H4 (cell line): ENCODE measurements around the gene IRAK3. TPM values are rescaled to one million over a fixed set of nuclear protein-coding genes. Genes with fewer than 3 reads are reported as not detected.
"Not testable (repeated sequence)": the region's sequence is repeated elsewhere in the genome, so short reads cannot be mapped to it uniquely, and the experiment has no call there.

Experiments used
- DNase-seq: peaks from one replicate; pipeline ENCODE4 v3.0.0-alpha.2; 2015; ENCODE audit warnings: low spot score
- total RNA-seq: library from RNA; depleted of rRNA; stranded (reverse); fragments of >200 nt; shearing (Covaris generic); gene quantifications from 2 replicates; pipeline ENCODE4 v1.2.3, GENCODE V29; 2014

The IRAK3 gene
- total RNA-seq, 1 experiment from 2014 or later = 0.02 TPM

DNA sequence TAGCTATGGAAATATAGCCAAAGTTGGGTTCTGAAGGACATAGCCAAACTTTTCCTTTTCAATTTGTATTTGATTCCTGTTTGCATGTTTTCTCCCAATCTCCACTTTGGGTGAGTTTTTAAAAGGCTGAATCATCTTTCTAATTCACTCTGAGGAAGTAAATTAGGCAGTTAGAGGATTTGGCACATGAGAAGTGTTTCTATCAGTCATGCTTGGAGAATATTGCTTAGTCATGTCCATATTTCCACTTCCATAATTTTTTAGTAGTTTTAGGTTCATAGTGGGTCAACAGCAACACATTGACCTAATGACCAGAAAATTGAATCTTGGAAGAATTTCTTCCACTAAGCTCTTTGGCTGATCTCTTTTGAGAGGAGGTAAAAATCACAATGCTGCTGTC lies 21.8 kb downstream of the IRAK3 start:
- no peak for DNase-seq

GRCh38 chr12:66211573-66211972 lies 22.6 kb downstream of the IRAK3 start:
- DNase-seq = not testable (repeated sequence)

GRCh38 chr12:66213011-66213410 lies 24.0 kb downstream of the IRAK3 start:
- not testable (repeated sequence) for DNase-seq

GRCh38 chr12:66217342-66217917 lies 28.4 kb downstream of the IRAK3 start:
- DNase-seq = no peak

DNA sequence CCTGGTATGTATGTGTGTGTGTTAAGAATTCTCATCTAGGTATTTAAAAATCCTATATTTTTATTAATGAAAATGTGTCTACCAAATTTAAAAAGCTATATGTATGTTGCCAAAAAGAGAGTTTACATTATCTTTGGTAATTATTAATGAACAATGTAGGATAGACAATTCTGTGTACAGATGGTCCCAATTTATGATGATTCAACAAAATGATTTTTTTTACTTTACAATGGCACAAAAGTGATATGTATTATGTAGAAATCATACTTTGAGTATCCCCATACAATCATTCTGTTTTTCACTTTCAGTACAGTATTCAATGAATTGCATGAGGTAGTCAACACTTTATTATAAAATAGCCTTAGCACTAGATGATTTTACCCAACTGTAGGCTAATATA lies 39.4 kb downstream of the IRAK3 start:
- DNase-seq = no peak

GRCh38 chr12:66232263-66232662 lies 43.2 kb downstream of the IRAK3 start:
- DNase-seq = no peak

GRCh38 chr12:66234037-66234693 lies 45.2 kb downstream of the IRAK3 start:
- DNase-seq = peak; percentile 47

DNA sequence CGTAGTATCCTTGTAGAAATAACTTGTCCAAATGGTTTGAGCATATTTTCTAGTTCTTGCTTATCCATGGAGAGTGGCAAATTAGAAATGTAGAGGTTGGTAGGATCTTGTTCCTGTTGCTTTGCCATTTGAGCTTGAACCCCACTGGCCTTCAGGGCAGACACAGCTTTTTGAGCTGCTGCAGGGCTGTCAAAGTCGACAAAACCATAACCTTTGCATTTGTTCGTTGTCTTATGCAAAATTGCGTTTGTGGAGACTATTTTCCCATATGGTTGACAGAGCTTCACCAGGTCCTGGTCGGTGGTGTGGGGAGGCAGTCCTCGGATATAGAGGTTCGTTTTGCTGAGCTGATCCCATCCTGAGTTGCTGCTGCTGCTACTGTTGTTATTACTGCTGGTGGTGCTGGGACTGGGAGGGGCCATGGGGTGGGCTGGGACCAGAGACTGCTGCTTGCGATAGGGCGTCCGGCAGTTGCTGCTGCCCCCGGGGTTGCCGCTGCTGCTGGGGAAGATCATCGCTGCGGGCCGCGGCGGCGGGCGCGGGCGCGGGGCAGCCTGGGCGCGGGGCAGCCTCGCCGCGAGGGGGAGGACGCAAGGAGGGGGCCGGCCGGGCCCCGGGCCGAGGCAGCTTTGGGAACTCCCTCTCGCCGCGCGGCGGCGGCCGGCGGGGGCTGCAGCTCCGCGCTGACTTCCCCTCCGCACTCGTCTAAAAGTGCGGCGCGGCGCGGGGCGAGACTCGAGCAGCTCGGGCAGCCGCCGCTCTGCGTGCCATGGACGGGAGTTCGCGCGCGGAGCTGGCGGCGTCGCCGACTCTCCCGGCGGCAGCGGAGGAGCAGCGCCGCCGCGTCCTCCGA lies 46.0 kb downstream of the IRAK3 start:
- DNase-seq = peak; percentile 28

GRCh38 chr12:66235626-66236281 lies 46.7 kb downstream of the IRAK3 start:
- peak; percentile 14 for DNase-seq

- DNase-seq = not testable (repeated sequence)
Observed at GRCh38 chr12:66236282-66236675, 47.3 kb downstream of the IRAK3 start.

DNA sequence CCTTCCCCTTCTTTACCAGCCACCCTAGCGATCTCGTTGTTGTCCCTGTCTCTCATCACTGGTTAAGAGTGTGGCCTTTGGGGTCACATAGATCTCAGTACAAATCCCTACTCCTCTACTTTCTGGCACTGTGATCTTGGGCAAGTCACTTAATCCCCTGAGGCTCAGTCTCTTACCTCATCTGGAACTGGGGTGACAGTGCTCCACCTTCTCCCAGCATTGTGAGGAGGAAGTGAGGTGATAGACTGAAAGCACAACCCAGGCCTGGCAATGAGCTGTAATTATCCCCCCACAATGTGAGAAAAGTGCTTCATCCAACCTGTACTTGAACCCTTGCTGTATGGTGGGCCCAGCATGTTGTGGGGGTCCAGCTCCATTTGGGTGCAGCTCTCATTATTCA lies 48.0 kb downstream of the IRAK3 start:
- DNase-seq = no peak

DNA sequence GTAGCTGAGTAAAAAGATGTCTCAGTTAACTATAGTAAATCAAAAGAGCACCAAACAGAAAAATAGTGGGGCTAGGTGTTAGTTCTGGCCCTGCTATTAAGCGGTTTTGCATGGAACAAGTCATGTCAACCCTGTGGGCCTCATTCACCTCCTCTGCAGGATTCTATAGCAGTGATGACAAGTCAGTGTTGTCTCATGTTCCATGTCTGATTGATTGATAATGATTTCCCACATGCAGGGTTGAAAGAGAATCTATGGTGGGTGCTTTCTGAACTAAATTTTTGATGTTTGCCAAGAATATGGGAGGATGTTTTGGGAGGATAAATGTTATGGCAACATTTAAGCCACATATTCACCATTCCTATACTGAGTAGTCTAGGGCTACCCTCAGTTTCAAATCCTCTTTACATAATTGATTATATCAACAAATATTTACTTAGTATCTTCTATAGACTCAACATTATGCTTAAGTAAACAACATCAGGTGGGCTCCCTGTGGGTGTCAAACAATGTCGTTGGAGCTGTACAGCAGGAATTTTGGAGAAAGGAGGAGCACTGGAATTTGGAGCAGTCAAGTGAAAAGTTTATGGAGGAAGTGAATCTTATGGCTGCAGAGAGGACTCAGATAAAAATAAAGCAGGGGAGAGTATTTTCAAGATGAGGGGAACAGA lies 48.6 kb downstream of the IRAK3 start:
- no peak for DNase-seq

GRCh38 chr12:66239295-66239694 lies 50.3 kb downstream of the IRAK3 start:
- DNase-seq = no peak

DNA sequence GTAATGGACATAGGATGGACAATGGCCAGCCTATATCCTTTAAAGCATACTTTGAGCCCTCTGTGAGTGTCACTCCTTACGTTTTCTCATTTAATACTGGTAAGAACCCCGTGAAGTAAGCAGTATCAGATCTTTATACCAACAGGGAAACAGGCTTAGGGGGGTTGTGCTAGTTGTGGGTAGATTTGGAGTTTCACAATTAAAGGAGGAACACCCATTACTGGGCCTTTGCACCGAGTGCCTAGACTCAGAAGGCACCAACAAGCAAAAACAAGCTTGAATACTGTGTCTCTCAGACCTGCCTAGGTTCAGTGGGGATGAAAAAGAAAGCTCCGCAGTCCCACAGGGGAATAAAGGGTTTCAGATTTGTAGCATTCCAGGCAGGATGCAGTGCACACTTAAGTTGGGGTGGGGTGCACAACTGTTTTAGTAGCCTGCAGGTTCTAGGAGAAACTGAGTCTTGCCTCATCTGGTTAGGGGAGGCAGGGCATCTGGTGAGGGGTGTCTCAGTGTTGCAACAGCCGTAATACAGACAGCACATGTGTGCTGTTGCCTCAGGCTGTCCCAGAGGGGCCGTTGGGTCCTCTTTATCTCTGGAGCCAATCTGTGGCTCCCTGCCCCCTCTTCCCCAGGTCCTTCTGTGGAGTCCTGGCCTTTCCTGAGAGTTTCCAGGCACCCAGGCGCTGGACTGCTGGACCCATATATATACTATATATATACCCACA lies 51.2 kb downstream of the IRAK3 start:
- no peak for DNase-seq

DNA sequence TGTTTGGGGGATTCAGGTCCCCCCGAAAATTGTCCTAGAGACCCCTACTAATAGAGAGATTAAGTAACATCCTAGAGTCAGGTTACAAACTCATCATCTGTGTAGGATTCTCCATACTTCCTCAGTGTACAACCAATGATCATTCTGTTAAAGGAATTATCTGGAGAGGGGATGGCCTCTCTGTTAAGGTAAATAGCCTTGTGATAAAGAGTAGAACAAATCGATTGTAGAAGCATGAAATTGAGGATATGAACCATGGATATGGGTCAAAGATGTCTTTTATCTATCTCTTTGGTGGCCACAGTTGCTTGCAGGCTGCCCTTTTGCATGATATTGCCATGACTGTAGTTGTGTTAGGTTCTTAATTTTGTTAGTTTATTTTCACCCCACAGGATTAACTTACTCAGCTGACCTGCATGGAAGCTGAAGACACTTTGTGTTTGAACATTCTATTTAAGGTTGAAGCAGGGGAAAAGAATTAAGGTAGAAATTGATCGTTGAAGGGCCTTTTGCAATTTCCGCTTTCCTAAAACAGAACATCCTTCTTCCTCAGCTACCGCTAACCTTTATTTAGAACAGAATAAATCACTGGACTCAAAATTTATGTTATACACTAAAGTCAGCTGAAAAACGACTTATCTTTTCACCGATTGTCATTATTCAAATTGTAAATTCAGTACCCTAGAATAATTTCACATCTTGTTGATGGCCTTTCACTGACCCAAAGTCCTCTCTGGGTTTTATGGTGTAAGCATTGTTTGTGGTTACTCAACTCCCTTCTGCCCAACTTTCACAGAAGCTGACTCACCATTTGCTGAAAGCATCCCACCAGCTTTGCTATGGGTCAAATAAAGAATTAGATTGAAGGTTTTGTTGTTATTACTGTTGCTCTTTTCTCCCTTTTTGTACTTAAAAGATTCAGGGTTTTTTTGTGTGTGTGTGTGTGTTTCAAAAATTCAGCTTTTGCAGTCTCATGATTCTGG lies 52.3 kb downstream of the IRAK3 start:
- DNase-seq = peak; percentile 71

DNA sequence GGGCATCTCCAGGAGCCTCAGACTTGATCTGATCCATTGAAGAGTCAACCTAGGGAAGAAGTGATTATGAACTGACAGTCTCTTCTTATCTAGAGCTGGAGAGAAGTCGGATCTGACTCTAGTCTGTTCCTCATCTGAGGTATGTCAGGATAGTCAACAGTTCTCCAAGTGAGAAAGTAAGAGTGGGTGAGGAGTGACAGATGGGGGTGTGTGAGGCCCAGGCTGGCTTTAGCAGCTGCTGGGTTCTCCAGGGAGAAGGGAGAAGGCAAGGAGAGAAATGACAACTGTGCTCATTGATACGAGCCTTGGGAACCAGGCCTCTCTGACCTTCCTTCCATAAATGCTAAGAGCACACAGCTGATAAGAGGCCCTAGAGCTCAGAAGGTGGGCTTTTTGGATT lies 53.3 kb downstream of the IRAK3 start:
- DNase-seq = no peak

GRCh38 chr12:66243911-66244310 lies 54.9 kb downstream of the IRAK3 start:
- no peak for DNase-seq

GRCh38 chr12:66244446-66244845 lies 55.4 kb downstream of the IRAK3 start:
- no peak for DNase-seq

DNA sequence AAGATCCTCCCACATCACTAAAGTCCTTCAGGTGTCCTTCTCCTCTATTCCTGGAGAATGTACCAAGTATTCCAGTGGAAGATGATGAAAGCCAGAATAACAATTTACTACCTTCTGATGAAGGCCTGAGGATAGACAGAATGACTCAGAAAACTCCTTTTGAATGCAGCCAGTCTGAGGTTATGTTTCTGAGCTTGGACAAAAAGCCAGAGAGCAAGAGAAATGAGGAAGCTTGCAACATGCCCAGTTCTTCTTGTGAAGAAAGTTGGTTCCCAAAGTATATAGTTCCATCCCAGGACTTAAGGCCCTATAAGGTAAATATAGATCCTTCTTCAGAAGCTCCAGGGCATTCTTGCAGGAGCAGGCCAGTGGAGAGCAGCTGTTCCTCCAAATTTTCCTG lies 58.7 kb downstream of the IRAK3 start:
- DNase-seq = no peak

- DNase-seq = no peak
Observed at GRCh38 chr12:66251049-66251448, 62.0 kb downstream of the IRAK3 start.
